PC-9 (cell line): Measurements from ENCODE around the gene CISTR. TPM values are rescaled to one million over a fixed set of nuclear protein-coding genes. Genes with fewer than 3 reads are reported as not detected.

Experiments
- BruUV-seq: library from RNA; stranded (reverse); fragments of 400-500 nt; replicated peaks from 2 replicates; lab custom pipeline; 2021; lab: Mats Ljungman, UMichigan
- CTCF ChIA-PET: fragments of 300-600 bp; sonication (Branson Sonifier 250); formaldehyde crosslinking; loops from one replicate; lab custom pipeline; 2022; ENCODE audit warnings: antibody characterized with exemption; lab: Charles Lee
- POLR2A ChIA-PET: fragments of 300-600 bp; sonication (Branson Sonifier 250); formaldehyde crosslinking; loops from one replicate; lab custom pipeline; 2022; ENCODE audit warnings: antibody characterized with exemption; ENCODE audit not compliant: unreplicated experiment; lab: Charles Lee
- DNase-seq, 2 experiments: peaks; one replicate each; pipeline versions ENCODE4 v3.0.0 to v3.0.0-alpha.2; 2015 to 2022; ENCODE audit warnings: mixed read lengths in 1 of 2
- H2AFZ ChIP-seq: fragments of 200-600 bp; sonication (generic); 2 replicates; pipeline ENCODE4 v1.8.1; 2017; ENCODE audit warnings: antibody characterized with exemption
- H3F3A ChIP-seq: fragments of 200-600 bp; sonication (generic); 2 replicates; pipeline ENCODE4 v1.8.1; 2017; ENCODE audit warnings: antibody characterized with exemption, mild to moderate bottlenecking, low read depth; ENCODE audit not compliant: insufficient read depth
- H3K27ac ChIP-seq: fragments of 200-600 bp; sonication (generic); 2 replicates; pipeline ENCODE4 v1.6.1; 2016; ENCODE audit warnings: mixed run types
- H3K27me3 ChIP-seq: fragments of 200-600 bp; sonication (generic); 2 replicates; pipeline ENCODE4 v1.6.1; 2016; ENCODE audit warnings: low read depth, mixed run types; ENCODE audit not compliant: insufficient read depth
- H3K36me3 ChIP-seq: fragments of 200-600 bp; sonication (generic); 2 replicates; pipeline ENCODE4 v1.6.1; 2016; ENCODE audit warnings: low read depth, mixed run types
- H3K4me1 ChIP-seq: fragments of 200-600 bp; sonication (generic); replicated peaks from 2 replicates; pipeline ENCODE4 v1.6.1; 2016; ENCODE audit warnings: mixed run types; ENCODE audit not compliant: insufficient read depth
- H3K4me2 ChIP-seq: fragments of 200-600 bp; sonication (generic); 2 replicates; pipeline ENCODE4 v1.6.1; 2017; ENCODE audit warnings: mixed run types
- H3K4me3 ChIP-seq: fragments of 200-600 bp; sonication (generic); 2 replicates; pipeline ENCODE4 v1.6.1; 2016; ENCODE audit warnings: mixed run types
- H3K79me2 ChIP-seq: fragments of 200-600 bp; sonication (generic); 2 replicates; pipeline ENCODE4 v1.6.1; 2017; ENCODE audit warnings: low read depth, mixed run types
- H3K9me2 ChIP-seq: fragments of 200-600 bp; sonication (generic); 2 replicates; pipeline ENCODE4 v1.8.1; 2017; ENCODE audit warnings: mild to moderate bottlenecking; ENCODE audit not compliant: insufficient read depth
- H3K9me3 ChIP-seq: fragments of 200-600 bp; sonication (generic); 2 replicates; pipeline ENCODE4 v1.8.1; 2016; ENCODE audit warnings: low read depth; ENCODE audit not compliant: insufficient read depth
- H4K20me1 ChIP-seq: fragments of 200-600 bp; sonication (generic); 2 replicates; pipeline ENCODE4 v1.8.1; 2017; ENCODE audit not compliant: insufficient read depth
- EZH2 ChIP-seq: fragments of 200-600 bp; sonication (generic); IDR thresholded peaks from 2 replicates; pipeline ENCODE4 v1.8.0; 2017; ENCODE audit warnings: antibody characterized with exemption, low read depth
- intact Hi-C: fragments of 100-400 bp; cut with micrococcal nuclease; formaldehyde crosslinking; loops from one replicate; pipeline ENCODE4 v1.10.0; 2022; ENCODE audit not compliant: unreplicated experiment
- total RNA-seq: library from RNA; stranded (reverse); gene quantifications from 2 replicates; pipeline ENCODE4 v1.2.3, GENCODE V29; 2021
- TF ChIP-seq, protein P1 (sequence below): fragments of 200-600 bp; sonication (generic); conservative IDR thresholded peaks from 2 replicates; pipeline ENCODE4 v1.6.1; 2017; ENCODE audit warnings: mixed run types, antibody characterized with exemption, mild to moderate bottlenecking, moderate library complexity

The CISTR gene
- total RNA-seq, 1 experiment from 2014 or later: not detected

DNA sequence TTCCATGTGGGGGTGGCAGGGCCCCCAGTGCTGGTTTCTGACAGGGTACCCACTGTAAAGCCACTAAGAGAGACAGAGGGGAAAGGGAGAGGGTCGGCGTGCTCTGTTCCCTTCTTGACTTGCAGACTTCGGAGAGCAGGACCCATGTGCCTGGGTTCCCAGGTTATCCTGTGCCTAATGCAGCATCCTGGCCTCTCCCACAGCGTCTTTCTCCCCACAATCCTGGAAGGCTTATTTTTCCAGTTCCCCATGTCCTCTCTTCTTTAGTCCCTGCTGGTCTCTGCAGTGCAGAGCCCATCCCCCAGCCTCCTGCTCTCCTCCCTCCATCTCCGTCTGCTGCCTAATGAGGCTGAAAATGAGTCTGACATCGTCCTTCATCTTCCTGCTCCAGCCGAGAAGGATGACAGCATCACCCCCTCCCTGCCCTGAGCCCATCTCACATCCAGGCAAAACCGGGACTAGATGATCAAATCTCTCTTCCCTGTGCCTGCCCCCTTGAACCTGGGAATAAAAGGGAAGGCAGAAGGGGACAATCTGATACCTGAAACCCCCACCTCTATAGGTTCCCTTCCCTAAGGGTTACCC, 39.6 kb downstream of the CISTR start:
- Histone ChIP-seq H3K36me3 (no peaks in the 10 kb centered on the region), H3K9me2 (no peaks in the 10 kb centered on the region), H2AFZ (no peak overlapping the region), H3K9me3 (no peaks in the 10 kb centered on the region), H3K4me3 (no peak overlapping the region), H3K79me2 (no peaks in the 10 kb centered on the region), H3K27ac (no peak overlapping the region), H3F3A (no peaks in the 10 kb centered on the region), H3K27me3 (peaks cover 17% of the 10 kb centered on the region), H3K4me2 (no peak overlapping the region), H4K20me1 (no peaks in the 10 kb centered on the region), H3K4me1 (no peaks in the 10 kb centered on the region)
- DNase-seq: no peak
- CTCF ChIA-PET: no interaction called here
- intact Hi-C loops: no loop called here
- TF ChIP-seq EZH2: no peak
- TF ChIP-seq, protein P1, sequence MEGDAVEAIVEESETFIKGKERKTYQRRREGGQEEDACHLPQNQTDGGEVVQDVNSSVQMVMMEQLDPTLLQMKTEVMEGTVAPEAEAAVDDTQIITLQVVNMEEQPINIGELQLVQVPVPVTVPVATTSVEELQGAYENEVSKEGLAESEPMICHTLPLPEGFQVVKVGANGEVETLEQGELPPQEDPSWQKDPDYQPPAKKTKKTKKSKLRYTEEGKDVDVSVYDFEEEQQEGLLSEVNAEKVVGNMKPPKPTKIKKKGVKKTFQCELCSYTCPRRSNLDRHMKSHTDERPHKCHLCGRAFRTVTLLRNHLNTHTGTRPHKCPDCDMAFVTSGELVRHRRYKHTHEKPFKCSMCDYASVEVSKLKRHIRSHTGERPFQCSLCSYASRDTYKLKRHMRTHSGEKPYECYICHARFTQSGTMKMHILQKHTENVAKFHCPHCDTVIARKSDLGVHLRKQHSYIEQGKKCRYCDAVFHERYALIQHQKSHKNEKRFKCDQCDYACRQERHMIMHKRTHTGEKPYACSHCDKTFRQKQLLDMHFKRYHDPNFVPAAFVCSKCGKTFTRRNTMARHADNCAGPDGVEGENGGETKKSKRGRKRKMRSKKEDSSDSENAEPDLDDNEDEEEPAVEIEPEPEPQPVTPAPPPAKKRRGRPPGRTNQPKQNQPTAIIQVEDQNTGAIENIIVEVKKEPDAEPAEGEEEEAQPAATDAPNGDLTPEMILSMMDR: no peak
- no TSS peak for BruUV-seq
- POLR2A ChIA-PET: no interaction called here

- CTCF ChIA-PET: no interaction called here
- no TSS peak for BruUV-seq
- H3F3A ChIP-seq: no peaks in the 10 kb centered on the region
Observed at GRCh38 chr12:53710091-53710490, 41.7 kb downstream of the CISTR start.

DNA sequence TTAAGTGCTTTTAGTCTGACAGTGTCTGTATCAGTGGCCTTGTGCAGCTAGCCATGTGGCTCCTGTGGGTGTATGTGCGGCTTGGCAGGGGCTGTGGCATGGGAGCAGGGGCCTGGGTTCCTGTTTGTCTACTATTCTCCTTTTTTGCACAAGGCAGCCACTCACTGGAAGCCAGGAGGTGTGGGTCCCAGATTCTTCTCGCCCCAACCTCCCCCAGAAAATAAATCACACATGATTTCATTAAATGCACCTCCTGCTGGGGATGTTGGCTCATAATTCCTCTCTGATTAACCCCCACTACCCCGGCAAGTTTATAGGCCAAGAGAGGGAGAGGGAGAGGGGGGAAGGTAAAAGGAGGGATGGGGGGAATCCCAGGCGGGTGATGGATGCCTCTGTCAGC, 42.1 kb downstream of the CISTR start:
- no peaks in the 10 kb centered on the region for H3K79me2 ChIP-seq
- no TSS peak for BruUV-seq
- H2AFZ ChIP-seq: no peak overlapping the region
- no peak for DNase-seq
- no peaks in the 10 kb centered on the region for H3K4me1 ChIP-seq
- intact Hi-C loops: no loop called here
- H4K20me1 ChIP-seq: no peaks in the 10 kb centered on the region
- H3K36me3 ChIP-seq: no peaks in the 10 kb centered on the region
- no peaks in the 10 kb centered on the region for H3K9me2 ChIP-seq
- no peaks in the 10 kb centered on the region for H3F3A ChIP-seq
- ChIA-PET CTCF (no interaction called here), POLR2A (no interaction called here)
- TF ChIP-seq, protein P1: no peak
- TF ChIP-seq EZH2: no peak
- H3K4me3 ChIP-seq: no peak overlapping the region
- H3K9me3 ChIP-seq: no peaks in the 10 kb centered on the region
- no peak overlapping the region for H3K27ac ChIP-seq
- peaks cover 28% of the 10 kb centered on the region for H3K27me3 ChIP-seq
- H3K4me2 ChIP-seq: no peak overlapping the region

More at GRCh38 chr12:53710091-53710490, 41.7 kb downstream of the CISTR start:
- H3K79me2 ChIP-seq: no peaks in the 10 kb centered on the region
- H2AFZ ChIP-seq: no peak overlapping the region
- no peak overlapping the region for H3K27ac ChIP-seq
- H3K9me2 ChIP-seq: no peaks in the 10 kb centered on the region
- no peaks in the 10 kb centered on the region for H3K4me1 ChIP-seq
- H4K20me1 ChIP-seq: no peaks in the 10 kb centered on the region
- intact Hi-C loops: no loop called here
- H3K36me3 ChIP-seq: no peaks in the 10 kb centered on the region
- peaks cover 28% of the 10 kb centered on the region for H3K27me3 ChIP-seq
- no peaks in the 10 kb centered on the region for H3K9me3 ChIP-seq
- POLR2A ChIA-PET: no interaction called here
- H3K4me2 ChIP-seq: no peak overlapping the region
- TF ChIP-seq EZH2: no peak
- no peak overlapping the region for H3K4me3 ChIP-seq
- no peak for DNase-seq

GRCh38 chr12:53706080-53706479, 45.7 kb downstream of the CISTR start:
- Histone ChIP-seq H3K79me2 (no peaks in the 10 kb centered on the region), H4K20me1 (no peaks in the 10 kb centered on the region), H3K9me2 (no peaks in the 10 kb centered on the region), H2AFZ (no peak overlapping the region), H3F3A (no peaks in the 10 kb centered on the region), H3K4me3 (no peak overlapping the region), H3K4me2 (no peak overlapping the region), H3K27me3 (peaks cover 34% of the 10 kb centered on the region), H3K4me1 (no peaks in the 10 kb centered on the region), H3K36me3 (no peaks in the 10 kb centered on the region), H3K27ac (no peak overlapping the region), H3K9me3 (no peaks in the 10 kb centered on the region)
- no peak for DNase-seq
- ChIA-PET POLR2A (interaction anchor here (0.6 to 0.7 kb wide), 2 partner anchors 311 to 755 kb away, joined by 3 to 8 read pairs; no protein-coding TSS in a partner anchor), CTCF (no interaction called here)
- BruUV-seq: no TSS peak
- intact Hi-C loops: no loop called here
- TF ChIP-seq EZH2: no peak
- TF ChIP-seq, protein P1: no peak
